Smooth muscle cell of bladder (primary cell): ENCODE measurements around the gene SLC25A31. TPM values are rescaled to one million over a fixed set of nuclear protein-coding genes. Genes with fewer than 3 reads are reported as not detected.

Source experiments
- total RNA-seq: library from RNA; depleted of rRNA; stranded (reverse); fragments of >200 nt; gene quantifications from 2 replicates; pipeline ENCODE4 v1.2.3, GENCODE V29; 2014

Gene SLC25A31
- total RNA-seq = not detected in 2 replicates

GRCh38 chr4:127730142-127730913 is at the start of gene SLC25A31:
SLC25A31 (plus strand) TSS chr4:127730400; CDS start chr4:127730546, 146 bp downstream.

GRCh38 chr4:127782275-127783025 is 52.2 kb downstream of the SLC25A31 start, which contains the start of gene HSPA4L:
HSPA4L (plus strand) TSS chr4:127782322; CDS start chr4:127782551, 229 bp downstream.

Other genes starting within 250 kb of the SLC25A31 start
- gene INTU, start 97.4 kb upstream of the SLC25A31 start, total RNA-seq = 5.7 and 8.3 TPM in 2 replicates
- gene HSPA4L, start 51.9 kb downstream of the SLC25A31 start, total RNA-seq = 4.0 and 8.3 TPM in 2 replicates
- gene PLK4, start 150.5 kb downstream of the SLC25A31 start, total RNA-seq = 1.1 and 1.4 TPM in 2 replicates
- gene MFSD8, start 234.8 kb downstream of the SLC25A31 start, total RNA-seq = 10.5 and 13.5 TPM in 2 replicates
- gene ABHD18, start 235.0 kb downstream of the SLC25A31 start, total RNA-seq = 4.7 and 5.8 TPM in 2 replicates